Psoas muscle (tissue), 8 donors: ENCODE measurements around the gene HIBADH. TPM values are rescaled to one million over a fixed set of nuclear protein-coding genes. Genes with fewer than 3 reads are reported as not detected.

Experiments used
- ATAC-seq, 4 donors: fragments of 200-7000 bp; cut with Tn5 transposase; one replicate each; pipeline ENCODE4 v1.9.1; 2020; ENCODE audit warnings: moderate library complexity in 3 of 4, mild to moderate bottlenecking in 2 of 4
- DNase-seq, 2 donors: peaks; one replicate each; pipeline ENCODE4 v3.0.0-alpha.2; 2020
- H3K27ac ChIP-seq: fragments of 200-600 bp; one replicate; pipeline ENCODE4 v1.8.0; 2022
- H3K27me3 ChIP-seq, 3 donors: fragments of 200-600 bp in 1 of 3; one replicate each; pipeline versions ENCODE4 v1.6.1 to v1.8.0; 2013 to 2022; ENCODE audit warnings: low read length in 2 of 3, mild to moderate bottlenecking in 2 of 3, moderate library complexity in 1 of 3; ENCODE audit not compliant: insufficient read depth in 3 of 3
- H3K36me3 ChIP-seq, 2 donors: fragments of 200-600 bp in 1 of 2; one replicate each; pipeline versions ENCODE4 v1.6.1 to v1.8.0; 2013 to 2022; ENCODE audit warnings: low read depth in 1 of 2, mild to moderate bottlenecking in 1 of 2, moderate library complexity in 1 of 2; ENCODE audit not compliant: insufficient read depth in 1 of 2
- H3K4me1 ChIP-seq: fragments of 200-600 bp; one replicate; pipeline ENCODE4 v1.8.0; 2022
- H3K4me3 ChIP-seq: fragments of 200-600 bp; one replicate; pipeline ENCODE4 v1.8.0; 2022; ENCODE audit warnings: mild to moderate bottlenecking
- H3K9me3 ChIP-seq: fragments of 200-600 bp; one replicate; pipeline ENCODE4 v1.8.0; 2022
- WGBS, 3 donors: extraction: QIAGEN DNeasy Blood & Tissue Kit; methylation state at CpG; one replicate each; pipeline versions ENCODE4 v1.1.6 to v1.1.7; 2013; 5-methylcytosine and 5-hydroxymethylcytosine counted together
- intact Hi-C, 2 donors: fragments of 100-400 bp; cut with DNase I; formaldehyde crosslinking; loops; one replicate each; pipeline versions ENCODE4 v1.11.0 to v1.14.2; 2022
- polyA plus RNA-seq, 3 donors: library from polyadenylated mRNA; stranded (reverse); fragments of 200-250 nt; gene quantifications; one replicate each; pipeline ENCODE4 v1.2.3, GENCODE V29; 2013
- total RNA-seq, 4 donors: library from RNA; stranded (reverse); fragmentation: NEBNext Ultra II Directional in 2 of 4; extraction: Animal tissue kit (Norgen Biotek cat#: 25700) in 2 of 4; gene quantifications; one replicate each; pipeline versions ENCODE4 v1.2.1 to v1.2.4, GENCODE V29; 2021 to 2023
- TF ChIP-seq, protein P1 (sequence below): fragments of 200-600 bp; IDR thresholded peaks from one replicate; pipeline ENCODE4 v1.8.0; 2022; ENCODE audit warnings: antibody characterized with exemption
- donor health status: healthy with polysubstance abuse.
- donor health status: DM: no; HTN: no; CAD: no; lungs with moderate emphysema.
- donor health status: Bipolar disorder and iron deficiency.
- donor health status: healthy.
- donor health status: DM: yes; HTN: yes; CAD: no.
- donor health status: DM: no; HTN: no; CAD: no.
- donor health status: DM: no; HTN: no; CAD: no.
- donor health status: DM: yes; HTN: yes; CAD: no.

HIBADH gene
- total and polyA plus RNA-seq, 7 donors: 25.2 to 67.7 (median 44.5) TPM

DNA sequence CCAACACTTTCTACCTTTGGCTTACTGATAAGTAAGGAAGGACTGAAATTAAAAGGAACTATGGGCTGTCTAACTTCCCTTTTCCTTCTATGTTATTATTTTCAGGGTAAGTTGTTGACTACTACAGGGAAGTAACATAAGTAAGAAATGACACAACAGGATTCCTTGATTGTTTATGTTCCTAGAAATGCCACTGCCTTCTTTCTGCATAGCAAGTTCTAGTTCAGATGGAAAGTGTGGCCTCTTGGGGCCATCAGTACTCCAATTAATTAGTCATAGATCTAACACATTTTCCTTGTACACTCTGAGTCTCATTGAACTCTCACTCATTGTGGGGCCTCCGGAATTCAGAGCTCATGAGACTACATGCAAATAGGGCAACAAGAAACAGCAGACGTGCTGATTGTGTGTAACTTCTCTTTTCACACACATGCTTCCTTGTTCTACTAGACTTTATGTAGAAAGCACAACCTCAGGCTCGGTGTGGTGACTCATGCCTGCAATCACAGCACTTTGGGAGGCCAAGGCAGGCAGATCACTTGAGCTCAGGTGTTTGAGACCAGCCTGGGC lies 35.3 kb upstream of the HIBADH start:
- Histone ChIP-seq H3K9me3 (no peaks in the 10 kb centered on the region), H3K4me3 (no peak overlapping the region), H3K4me1 (no peaks in the 10 kb centered on the region), H3K27ac (no peak overlapping the region), H3K36me3 (no peaks in the 10 kb centered on the region), H3K27me3 (no peaks in the 10 kb centered on the region)
- TF ChIP-seq, protein P1, sequence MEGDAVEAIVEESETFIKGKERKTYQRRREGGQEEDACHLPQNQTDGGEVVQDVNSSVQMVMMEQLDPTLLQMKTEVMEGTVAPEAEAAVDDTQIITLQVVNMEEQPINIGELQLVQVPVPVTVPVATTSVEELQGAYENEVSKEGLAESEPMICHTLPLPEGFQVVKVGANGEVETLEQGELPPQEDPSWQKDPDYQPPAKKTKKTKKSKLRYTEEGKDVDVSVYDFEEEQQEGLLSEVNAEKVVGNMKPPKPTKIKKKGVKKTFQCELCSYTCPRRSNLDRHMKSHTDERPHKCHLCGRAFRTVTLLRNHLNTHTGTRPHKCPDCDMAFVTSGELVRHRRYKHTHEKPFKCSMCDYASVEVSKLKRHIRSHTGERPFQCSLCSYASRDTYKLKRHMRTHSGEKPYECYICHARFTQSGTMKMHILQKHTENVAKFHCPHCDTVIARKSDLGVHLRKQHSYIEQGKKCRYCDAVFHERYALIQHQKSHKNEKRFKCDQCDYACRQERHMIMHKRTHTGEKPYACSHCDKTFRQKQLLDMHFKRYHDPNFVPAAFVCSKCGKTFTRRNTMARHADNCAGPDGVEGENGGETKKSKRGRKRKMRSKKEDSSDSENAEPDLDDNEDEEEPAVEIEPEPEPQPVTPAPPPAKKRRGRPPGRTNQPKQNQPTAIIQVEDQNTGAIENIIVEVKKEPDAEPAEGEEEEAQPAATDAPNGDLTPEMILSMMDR: no peak
- 78 to 88% (median 85%) methylated on average over 3 of the region's 3 CpGs for WGBS, 3 donors
- no peak for ATAC-seq
- no peak for DNase-seq
- intact Hi-C loops: no loop called here

GRCh38 chr7:27695096-27695495 lies 32.4 kb upstream of the HIBADH start:
- H3K27me3 ChIP-seq: no peaks in the 10 kb centered on the region
- H3K27ac ChIP-seq: no peak overlapping the region
- H3K36me3 ChIP-seq: no peaks in the 10 kb centered on the region
- no peaks in the 10 kb centered on the region for H3K9me3 ChIP-seq
- intact Hi-C loops: no loop called here
- no peaks in the 10 kb centered on the region for H3K4me1 ChIP-seq
- H3K4me3 ChIP-seq: no peak overlapping the region
- TF ChIP-seq, protein P1: no peak
- WGBS, 3 donors: 88 to 89% (median 88%) methylated on average over 4 of the region's 4 CpGs
- ATAC-seq: no peak
- no peak for DNase-seq

GRCh38 chr7:27693794-27694193 lies 31.1 kb upstream of the HIBADH start:
- no peak overlapping the region for H3K27ac ChIP-seq
- H3K27me3 ChIP-seq: no peaks in the 10 kb centered on the region
- no peak overlapping the region for H3K4me3 ChIP-seq
- TF ChIP-seq, protein P1: no peak
- H3K36me3 ChIP-seq: no peaks in the 10 kb centered on the region
- H3K4me1 ChIP-seq: no peaks in the 10 kb centered on the region
- 68 to 74% (median 72%) methylated on average over 3 of the region's 3 CpGs for WGBS, 3 donors
- no peaks in the 10 kb centered on the region for H3K9me3 ChIP-seq
- ATAC-seq (no peak), DNase-seq (no peak)
- intact Hi-C loops: no loop called here

DNA sequence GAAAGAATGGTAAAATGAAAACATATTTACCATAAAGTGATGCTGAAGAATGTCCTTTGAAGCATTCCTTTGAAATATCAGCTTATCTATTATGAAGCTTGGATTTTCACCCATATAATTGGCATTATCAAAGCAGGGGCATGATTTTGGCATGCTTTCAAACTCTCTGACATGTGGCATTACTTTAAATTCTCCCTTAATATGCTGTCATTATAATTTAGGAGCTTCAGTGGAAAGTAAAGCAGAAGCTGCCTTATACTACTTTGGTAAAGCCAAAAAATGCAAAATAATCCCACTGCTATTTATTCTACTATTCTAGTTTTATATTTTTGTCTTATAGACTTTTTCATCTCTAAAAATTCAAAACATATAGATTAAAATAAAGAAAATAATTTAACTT lies 28.0 kb upstream of the HIBADH start:
- ATAC-seq (no peak), DNase-seq (no peak)
- H3K9me3 ChIP-seq: no peaks in the 10 kb centered on the region
- TF ChIP-seq, protein P1: no peak
- H3K4me1 ChIP-seq: no peaks in the 10 kb centered on the region
- no peak overlapping the region for H3K4me3 ChIP-seq
- no peaks in the 10 kb centered on the region for H3K36me3 ChIP-seq
- H3K27me3 ChIP-seq: no peaks in the 10 kb centered on the region
- H3K27ac ChIP-seq: no peak overlapping the region
- intact Hi-C loops: no loop called here

DNA sequence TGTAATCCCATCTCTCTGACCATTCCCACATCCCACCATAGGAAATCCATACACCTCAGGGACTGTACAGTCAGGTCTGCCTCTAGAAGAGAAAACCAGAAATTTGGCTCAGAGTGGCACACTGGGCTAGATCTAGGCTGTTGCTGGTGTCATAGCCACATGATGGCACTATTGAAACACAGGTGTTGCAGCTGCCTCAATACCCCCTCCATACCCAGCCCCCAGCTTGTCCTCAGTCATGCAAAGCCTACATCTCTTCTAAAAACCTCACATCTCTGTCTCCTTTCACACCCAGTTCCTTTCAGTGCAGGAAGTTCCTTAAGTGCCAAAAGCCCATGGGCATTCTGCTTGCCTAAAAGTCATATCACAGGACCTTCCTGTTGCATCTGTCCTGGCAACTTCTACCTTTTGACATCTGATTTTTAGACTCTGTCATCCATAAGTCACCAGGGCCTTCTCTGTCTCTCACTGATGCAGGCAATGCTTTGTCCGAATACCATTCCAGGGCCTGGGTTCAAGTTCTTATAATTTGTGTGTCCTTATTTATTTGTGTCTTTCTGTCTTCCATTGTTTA lies 27.0 kb upstream of the HIBADH start:
- Histone ChIP-seq H3K9me3 (no peaks in the 10 kb centered on the region), H3K27ac (no peak overlapping the region), H3K4me1 (no peaks in the 10 kb centered on the region), H3K27me3 (no peaks in the 10 kb centered on the region), H3K4me3 (no peak overlapping the region), H3K36me3 (no peaks in the 10 kb centered on the region)
- TF ChIP-seq, protein P1: peak; percentile 19
- DNase-seq (no peak), ATAC-seq (peak in 3 of 4 donors; percentile 36 to 57 (median 54))
- intact Hi-C loops: loop anchor here in 1 of 2 donors (10.0 kb wide), 2 partner anchors 235 to 335 kb away; no protein-coding TSS in a partner anchor
- 92 to 100% (median 100%) methylated on average over 1 of the region's 1 CpG for WGBS, 3 donors
